ENCODE measurements around the gene HEG1. TPM values are rescaled to one million over a fixed set of nuclear protein-coding genes. Genes with fewer than 3 reads are reported as not detected.

The HEG1 gene
- total RNA-seq, 6 experiments from 2014 or later: 88.6 to 126 (median 105) TPM

- H3K4me3 Mint-ChIP-seq: peak overlapping the region; percentile 83
These were observed 69.3 kb downstream of the HEG1 start for GRCh38 chr3:124986192-124987143.

GRCh38 chr3:124985349-124985748 is 70.4 kb downstream of the HEG1 start:
- Mint-ChIP-seq H3K4me1 (ENCODE audit: low read depth) (peaks cover 57% of the 10 kb centered on the region), H3K36me3 (ENCODE audit: low read depth) (peaks cover 42% of the 10 kb centered on the region), H3K4me3 (peak overlapping the region; percentile 83), H3K9me3 (no peaks in the 10 kb centered on the region), H3K27me3 (ENCODE audit: insufficient read depth) (peaks cover 2% of the 10 kb centered on the region; the same call in 1 of the 2 replicates), H3K27ac (peak overlapping the region; percentile 96)
- DNase-seq: peak; percentile 72
- TF ChIP-seq, protein P1, sequence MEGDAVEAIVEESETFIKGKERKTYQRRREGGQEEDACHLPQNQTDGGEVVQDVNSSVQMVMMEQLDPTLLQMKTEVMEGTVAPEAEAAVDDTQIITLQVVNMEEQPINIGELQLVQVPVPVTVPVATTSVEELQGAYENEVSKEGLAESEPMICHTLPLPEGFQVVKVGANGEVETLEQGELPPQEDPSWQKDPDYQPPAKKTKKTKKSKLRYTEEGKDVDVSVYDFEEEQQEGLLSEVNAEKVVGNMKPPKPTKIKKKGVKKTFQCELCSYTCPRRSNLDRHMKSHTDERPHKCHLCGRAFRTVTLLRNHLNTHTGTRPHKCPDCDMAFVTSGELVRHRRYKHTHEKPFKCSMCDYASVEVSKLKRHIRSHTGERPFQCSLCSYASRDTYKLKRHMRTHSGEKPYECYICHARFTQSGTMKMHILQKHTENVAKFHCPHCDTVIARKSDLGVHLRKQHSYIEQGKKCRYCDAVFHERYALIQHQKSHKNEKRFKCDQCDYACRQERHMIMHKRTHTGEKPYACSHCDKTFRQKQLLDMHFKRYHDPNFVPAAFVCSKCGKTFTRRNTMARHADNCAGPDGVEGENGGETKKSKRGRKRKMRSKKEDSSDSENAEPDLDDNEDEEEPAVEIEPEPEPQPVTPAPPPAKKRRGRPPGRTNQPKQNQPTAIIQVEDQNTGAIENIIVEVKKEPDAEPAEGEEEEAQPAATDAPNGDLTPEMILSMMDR (IDR thresholded peaks at IDR 0.05): 0 out of 2 replicates have a peak, but pooled peaks have one; percentile 9

More at GRCh38 chr3:124986192-124987143, 69.3 kb downstream of the HEG1 start:
- TF ChIP-seq, protein P1 (IDR thresholded peaks at IDR 0.05): peak; percentile 82
- no peaks in the 10 kb centered on the region for H3K9me3 Mint-ChIP-seq
- peak overlapping the region; percentile 96 for H3K27ac Mint-ChIP-seq
- DNase-seq: peak; percentile 93
- peaks cover 57% of the 10 kb centered on the region for H3K4me1 Mint-ChIP-seq (ENCODE audit: low read depth)
- H3K27me3 Mint-ChIP-seq (ENCODE audit: insufficient read depth): peaks cover 2% of the 10 kb centered on the region; the same call in 1 of the 2 replicates
- H3K36me3 Mint-ChIP-seq (ENCODE audit: low read depth): peaks cover 49% of the 10 kb centered on the region

DNA sequence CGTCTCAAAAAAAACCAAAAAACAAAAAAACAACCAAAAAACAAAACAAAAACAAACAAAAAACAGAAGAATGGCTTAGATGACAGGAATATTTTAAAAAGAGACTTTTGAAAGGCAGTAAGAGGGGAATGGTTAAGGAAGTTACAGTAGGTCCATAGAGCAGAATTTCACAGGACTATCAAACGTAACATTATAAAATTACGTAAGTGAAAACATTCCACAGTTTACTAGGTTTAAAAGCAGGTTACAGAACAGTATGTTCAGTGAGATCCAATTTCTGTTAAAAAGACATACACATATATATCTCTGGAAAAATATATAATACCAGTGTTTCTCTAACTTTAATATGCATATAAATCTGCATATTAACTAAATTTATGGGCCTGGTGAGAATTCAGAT is 71.0 kb downstream of the HEG1 start:
- TF ChIP-seq, protein P1 (IDR thresholded peaks at IDR 0.05): no peak
- H3K9me3 Mint-ChIP-seq: no peaks in the 10 kb centered on the region

DNA sequence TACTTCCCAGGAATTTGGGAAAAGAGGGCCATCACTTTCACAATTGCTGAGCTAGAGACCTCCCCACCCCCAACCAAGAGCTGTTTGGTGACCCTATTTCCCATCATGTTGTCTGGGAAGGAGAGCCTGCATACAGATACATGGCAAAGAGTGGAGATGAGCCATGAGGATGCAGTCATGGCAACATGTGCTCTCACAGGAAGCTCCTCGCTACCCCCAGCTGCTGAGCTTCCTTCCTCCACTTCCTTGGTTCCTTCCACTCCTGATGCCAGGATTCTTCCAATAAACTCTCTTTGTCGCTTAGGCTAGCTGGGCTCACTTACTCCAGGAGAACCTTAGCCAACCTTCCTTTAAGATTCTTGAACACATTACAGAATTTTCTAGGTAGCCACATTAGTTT is 72.9 kb downstream of the HEG1 start:
- Mint-ChIP-seq H3K27ac (peak overlapping the region; percentile 45), H3K9me3 (no peaks in the 10 kb centered on the region), H3K4me3 (no peak overlapping the region), H3K27me3 (ENCODE audit: insufficient read depth) (peaks cover 2% of the 10 kb centered on the region; the same call in 1 of the 2 replicates), H3K4me1 (ENCODE audit: low read depth) (peaks cover 50% of the 10 kb centered on the region), H3K36me3 (ENCODE audit: low read depth) (peaks cover 40% of the 10 kb centered on the region)
- DNase-seq: no peak
- TF ChIP-seq, protein P1 (IDR thresholded peaks at IDR 0.05): no peak

More for the DNA sequence above, 71.0 kb downstream of the HEG1 start:
- DNase-seq: no peak
- H3K27ac Mint-ChIP-seq: peak overlapping the region; percentile 96
- peaks cover 2% of the 10 kb centered on the region; the same call in 1 of the 2 replicates for H3K27me3 Mint-ChIP-seq (ENCODE audit: insufficient read depth)
- no peak overlapping the region; the same call in 1 of the 2 replicates for H3K4me3 Mint-ChIP-seq
- H3K4me1 Mint-ChIP-seq (ENCODE audit: low read depth): peaks cover 57% of the 10 kb centered on the region
- peaks cover 41% of the 10 kb centered on the region for H3K36me3 Mint-ChIP-seq (ENCODE audit: low read depth)

GRCh38 chr3:124981472-124981871 is 74.3 kb downstream of the HEG1 start:
- TF ChIP-seq, protein P1 (IDR thresholded peaks at IDR 0.05): no peak
- Mint-ChIP-seq H3K4me3 (no peak overlapping the region), H3K9me3 (no peaks in the 10 kb centered on the region), H3K27me3 (ENCODE audit: insufficient read depth) (peaks cover 2% of the 10 kb centered on the region; the same call in 1 of the 2 replicates), H3K27ac (no peak overlapping the region), H3K4me1 (ENCODE audit: low read depth) (peaks cover 39% of the 10 kb centered on the region), H3K36me3 (ENCODE audit: low read depth) (peaks cover 53% of the 10 kb centered on the region)
- DNase-seq: no peak

Measured in HFFc6 (cell line).